ENCODE results near the gene FOXF1. TPM values are rescaled to one million over a fixed set of nuclear protein-coding genes. Genes with fewer than 3 reads are reported as not detected.

The FOXF1 gene
- polyA plus RNA-seq, 2 of the 4 experiments (the other 2 are of a cell fraction) = not detected

DNA sequence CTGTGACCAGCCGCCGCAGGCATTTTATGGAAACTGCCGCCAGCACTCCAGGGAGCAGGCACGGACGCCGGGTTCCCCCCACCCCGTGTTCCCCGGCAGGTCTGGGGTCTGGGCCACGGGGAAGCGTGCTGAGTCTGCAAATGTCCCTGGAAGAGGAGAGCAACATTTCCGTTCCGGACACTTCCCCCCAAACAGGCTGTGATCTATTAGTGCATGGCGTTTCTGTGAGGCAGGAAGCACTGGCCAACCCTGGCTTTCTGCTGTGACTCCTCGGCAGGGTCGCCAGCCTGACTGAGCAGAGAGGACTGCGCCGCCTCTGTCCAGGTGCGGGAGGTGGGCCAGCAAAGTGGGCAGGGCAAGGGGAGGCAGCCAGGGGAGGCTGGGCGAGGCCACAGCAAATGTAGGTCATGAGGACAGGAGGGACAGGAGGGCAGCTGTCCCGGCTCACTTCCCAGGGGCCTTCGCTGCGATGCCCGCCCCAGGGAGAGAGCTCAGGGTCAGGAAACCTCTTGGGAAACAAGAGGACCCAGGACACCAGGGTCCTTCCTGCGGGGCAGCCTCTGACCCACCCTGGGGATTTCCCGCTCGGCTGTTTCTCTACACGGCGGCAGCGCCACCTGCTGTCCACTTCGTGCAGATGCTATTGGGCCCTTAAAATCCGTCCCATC, 9.5 kb downstream of the FOXF1 start:
- Histone ChIP-seq H3K9me3 (no peaks in the 10 kb centered on the region), H3K4me3 (peak overlapping the region; percentile 21; the same call in 1 of the 3 replicates), H3K4me1 (no peaks in the 10 kb centered on the region), H3K4me2 (peak overlapping the region; percentile 61), H3K27ac (no peak overlapping the region)
- ChIA-PET POLR2A (no interaction called here), CTCF (interaction anchor here (0.6 to 10.4 kb wide), 47 partner anchors 8 to 759 kb away, joined by 3 to 321 read pairs (median 4); partner anchors contain the start of gene FOXF1)
- DNase-seq (ENCODE audit: low read depth in 1 of 2, low spot score in 1 of 2) = peak; percentile 53 to 77
- WGBS (ENCODE audit: missing lambda C conversion rate) = 2% methylated on average over 17 of the region's 31 CpGs
- TF ChIP-seq RAD21 (conservative IDR thresholded peaks at IDR 0.05 in 1 of 2, IDR thresholded peaks at IDR 0.05 in 1 of 2) = peak; percentile 82 to 85
- TF ChIP-seq, protein P1, sequence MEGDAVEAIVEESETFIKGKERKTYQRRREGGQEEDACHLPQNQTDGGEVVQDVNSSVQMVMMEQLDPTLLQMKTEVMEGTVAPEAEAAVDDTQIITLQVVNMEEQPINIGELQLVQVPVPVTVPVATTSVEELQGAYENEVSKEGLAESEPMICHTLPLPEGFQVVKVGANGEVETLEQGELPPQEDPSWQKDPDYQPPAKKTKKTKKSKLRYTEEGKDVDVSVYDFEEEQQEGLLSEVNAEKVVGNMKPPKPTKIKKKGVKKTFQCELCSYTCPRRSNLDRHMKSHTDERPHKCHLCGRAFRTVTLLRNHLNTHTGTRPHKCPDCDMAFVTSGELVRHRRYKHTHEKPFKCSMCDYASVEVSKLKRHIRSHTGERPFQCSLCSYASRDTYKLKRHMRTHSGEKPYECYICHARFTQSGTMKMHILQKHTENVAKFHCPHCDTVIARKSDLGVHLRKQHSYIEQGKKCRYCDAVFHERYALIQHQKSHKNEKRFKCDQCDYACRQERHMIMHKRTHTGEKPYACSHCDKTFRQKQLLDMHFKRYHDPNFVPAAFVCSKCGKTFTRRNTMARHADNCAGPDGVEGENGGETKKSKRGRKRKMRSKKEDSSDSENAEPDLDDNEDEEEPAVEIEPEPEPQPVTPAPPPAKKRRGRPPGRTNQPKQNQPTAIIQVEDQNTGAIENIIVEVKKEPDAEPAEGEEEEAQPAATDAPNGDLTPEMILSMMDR (IDR thresholded peaks at IDR 0.05) = peak; percentile 94
- no peak for TF ChIP-seq EP300 (IDR thresholded peaks at IDR 0.05)
- TF ChIP-seq MAFK (IDR thresholded peaks at IDR 0.05; ENCODE audit: partially characterized antibody) = peak; percentile 6
- no peak for TF ChIP-seq NFE2L2 (conservative IDR thresholded peaks at IDR 0.05; ENCODE audit: low read length)
- 0 out of 2 replicates have a peak, but pooled peaks have one; percentile 26 for TF ChIP-seq MAX (IDR thresholded peaks at IDR 0.05)
- peak; percentile 86 for TF ChIP-seq SMC3 (IDR thresholded peaks at IDR 0.05)
- FAIRE-seq = no peak
- ATAC-seq = peak; percentile 26 to 70; a peak in 3 of 6 replicates

- Histone ChIP-seq H3K27ac (no peak overlapping the region), H3K9me3 (no peaks in the 10 kb centered on the region), H3K4me2 (peak overlapping the region; percentile 61), H3K4me1 (no peaks in the 10 kb centered on the region), H3K4me3 (no peak overlapping the region)
- DNase-seq (ENCODE audit: low read depth in 1 of 2, low spot score in 1 of 2) (no peak), FAIRE-seq (no peak), ATAC-seq (no peak)
- WGBS (ENCODE audit: missing lambda C conversion rate) = 26% methylated on average over 30 of the region's 30 CpGs
- POLR2A ChIA-PET = no interaction called here
- CTCF ChIA-PET = interaction anchor here (0.6 to 10.4 kb wide), 46 partner anchors 9 to 758 kb away, joined by 3 to 321 read pairs (median 4); partner anchors contain the start of gene FOXF1
- TF ChIP-seq MAX (IDR thresholded peaks at IDR 0.05) (0 out of 2 replicates have a peak, but pooled peaks have one; percentile 5), TFCP2L1 (CRISPR knock-in tag; IDR thresholded peaks at IDR 0.05) (no peak), HOXB13 (CRISPR knock-in tag; IDR thresholded peaks at IDR 0.05; ENCODE audit: low read depth) (no peak), KDM1A (IDR thresholded peaks at IDR 0.05; ENCODE audit: low read depth) (no peak), CBX8 (IDR thresholded peaks at IDR 0.05) (no peak)
- TF ChIP-seq, protein P2, sequence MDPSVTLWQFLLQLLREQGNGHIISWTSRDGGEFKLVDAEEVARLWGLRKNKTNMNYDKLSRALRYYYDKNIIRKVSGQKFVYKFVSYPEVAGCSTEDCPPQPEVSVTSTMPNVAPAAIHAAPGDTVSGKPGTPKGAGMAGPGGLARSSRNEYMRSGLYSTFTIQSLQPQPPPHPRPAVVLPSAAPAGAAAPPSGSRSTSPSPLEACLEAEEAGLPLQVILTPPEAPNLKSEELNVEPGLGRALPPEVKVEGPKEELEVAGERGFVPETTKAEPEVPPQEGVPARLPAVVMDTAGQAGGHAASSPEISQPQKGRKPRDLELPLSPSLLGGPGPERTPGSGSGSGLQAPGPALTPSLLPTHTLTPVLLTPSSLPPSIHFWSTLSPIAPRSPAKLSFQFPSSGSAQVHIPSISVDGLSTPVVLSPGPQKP (IDR thresholded peaks at IDR 0.05; ENCODE audit: low read depth, low read length) = no peak
- TF ChIP-seq, protein P3, sequence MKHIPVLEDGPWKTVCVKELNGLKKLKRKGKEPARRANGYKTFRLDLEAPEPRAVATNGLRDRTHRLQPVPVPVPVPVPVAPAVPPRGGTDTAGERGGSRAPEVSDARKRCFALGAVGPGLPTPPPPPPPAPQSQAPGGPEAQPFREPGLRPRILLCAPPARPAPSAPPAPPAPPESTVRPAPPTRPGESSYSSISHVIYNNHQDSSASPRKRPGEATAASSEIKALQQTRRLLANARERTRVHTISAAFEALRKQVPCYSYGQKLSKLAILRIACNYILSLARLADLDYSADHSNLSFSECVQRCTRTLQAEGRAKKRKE (CRISPR knock-in tag; IDR thresholded peaks at IDR 0.05; ENCODE audit: low read depth) = no peak
Observed at GRCh38 chr16:86520317-86521210, 10.2 kb downstream of the FOXF1 start.
